Astrocyte (in vitro differentiated cells and primary cell): ENCODE data around the gene PRR15L. TPM values are rescaled to one million over a fixed set of nuclear protein-coding genes. Genes with fewer than 3 reads are reported as not detected.
A peak's percentile ranks its signal among the peaks of the same experiment; 100 is the strongest.

Source experiments
- DNase-seq: peaks from one replicate; pipeline ENCODE4 v3.0.0-alpha.2; 2010; ENCODE audit warnings: low read depth
- FAIRE-seq: peaks from 2 replicates; lab custom pipeline; 2011; peaks lifted over from hg19 to GRCh38; lab: Jason Lieb, UNC
- H2AFZ ChIP-seq: 2 replicates; pipeline ENCODE4 v1.6.0; 2012; ENCODE audit warnings: low read depth, low read length, inconsistent platforms
- H3K27ac ChIP-seq: 2 replicates; pipeline ENCODE4 v1.5.1; 2011; ENCODE audit warnings: low read depth, low read length, inconsistent platforms
- H3K27me3 ChIP-seq: 2 replicates; pipeline ENCODE4 v1.6.0; 2011; ENCODE audit warnings: low read length, inconsistent platforms; ENCODE audit not compliant: insufficient read depth
- H3K36me3 ChIP-seq: 2 replicates; pipeline ENCODE4 v1.5.1; 2011; ENCODE audit warnings: low read length, inconsistent platforms; ENCODE audit not compliant: insufficient read depth
- H3K4me1 ChIP-seq: 2 replicates; pipeline ENCODE4 v1.5.1; 2011; ENCODE audit warnings: low read length, inconsistent platforms; ENCODE audit not compliant: insufficient read depth
- H3K4me2 ChIP-seq: 2 replicates; pipeline ENCODE4 v1.6.0; 2012; ENCODE audit warnings: low read length, inconsistent platforms
- H3K4me3 ChIP-seq: 2 replicates; pipeline ENCODE4 v1.5.1; 2011; ENCODE audit warnings: low read depth, mild to moderate bottlenecking, low read length, inconsistent platforms; ENCODE audit not compliant: insufficient read depth
- H3K79me2 ChIP-seq: 2 replicates; pipeline ENCODE4 v1.6.0; 2012; ENCODE audit warnings: mild to moderate bottlenecking, low read length, inconsistent platforms; ENCODE audit not compliant: insufficient read depth
- H3K9ac ChIP-seq: 2 replicates; pipeline ENCODE4 v1.6.0; 2012; ENCODE audit warnings: mild to moderate bottlenecking, low read length, inconsistent platforms
- H3K9me3 ChIP-seq: 2 replicates; pipeline ENCODE4 v1.5.1; 2012; ENCODE audit warnings: low read depth, mild to moderate bottlenecking, low read length, inconsistent platforms; ENCODE audit not compliant: insufficient read depth
- H4K20me1 ChIP-seq: 2 replicates; pipeline ENCODE4 v1.6.0; 2012; ENCODE audit warnings: low read length, inconsistent platforms; ENCODE audit not compliant: insufficient read depth
- H3K27ac Mint-ChIP-seq: one replicate; pipeline ENCODE4 v1.8.0; 2021; ENCODE audit warnings: mild to moderate bottlenecking, mixed read lengths; ENCODE audit not compliant: unreplicated experiment
- H3K27me3 Mint-ChIP-seq: one replicate; pipeline ENCODE4 v1.8.0; 2021; ENCODE audit warnings: low read depth, mixed read lengths; ENCODE audit not compliant: unreplicated experiment
- H3K36me3 Mint-ChIP-seq: one replicate; pipeline ENCODE4 v1.8.0; 2021; ENCODE audit warnings: low read depth, mixed read lengths; ENCODE audit not compliant: unreplicated experiment
- H3K4me1 Mint-ChIP-seq: one replicate; pipeline ENCODE4 v1.8.0; 2021; ENCODE audit warnings: low read depth, mixed read lengths; ENCODE audit not compliant: unreplicated experiment
- H3K4me3 Mint-ChIP-seq: one replicate; pipeline ENCODE4 v1.8.0; 2021; ENCODE audit warnings: mild to moderate bottlenecking, moderate library complexity, mixed read lengths; ENCODE audit not compliant: unreplicated experiment
- H3K9me3 Mint-ChIP-seq: one replicate; pipeline ENCODE4 v1.8.0; 2021; ENCODE audit warnings: mild to moderate bottlenecking, mixed read lengths; ENCODE audit not compliant: unreplicated experiment
- EZH2 ChIP-seq: IDR thresholded peaks from 2 replicates; pipeline ENCODE4 v1.6.1; 2012; ENCODE audit warnings: mild to moderate bottlenecking, low read length, inconsistent platforms; ENCODE audit not compliant: insufficient read depth
- total RNA-seq: library from RNA; stranded (reverse); gene quantifications from 2 replicates; pipeline ENCODE4 v1.2.1, GENCODE V29; 2021
- TF ChIP-seq, protein P1 (sequence below): IDR thresholded peaks from 2 replicates; pipeline ENCODE4 v1.5.1; 2011; ENCODE audit warnings: low read depth, mild to moderate bottlenecking, inconsistent platforms, low read length, moderate library complexity; ENCODE audit not compliant: insufficient read depth

PRR15L gene
- total RNA-seq, 1 donor from 2014 or later, result not detected

DNA sequence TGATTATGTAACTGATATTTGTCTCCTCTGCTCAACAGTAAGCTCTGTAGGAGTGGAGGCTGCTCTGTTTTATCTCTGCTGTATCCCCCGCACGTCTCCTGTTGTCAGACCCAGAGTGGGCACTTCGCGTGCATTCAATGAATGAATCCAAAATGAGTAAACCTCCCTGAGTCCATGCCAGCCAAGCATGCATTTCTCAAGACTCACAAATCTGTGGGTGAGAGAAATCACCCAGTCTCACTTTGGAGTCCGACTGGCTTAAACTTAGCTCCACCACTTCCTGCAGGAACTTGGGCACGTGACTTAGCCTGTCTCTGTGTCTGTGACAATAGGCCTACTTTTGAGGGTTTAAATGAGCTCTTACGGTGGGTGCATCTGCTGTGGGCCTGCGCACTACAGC is 12.6 kb downstream of the PRR15L start:
- no peak overlapping the region for H2AFZ ChIP-seq
- peaks cover 27% of the 10 kb centered on the region for H3K4me1 ChIP-seq
- H3K79me2 ChIP-seq, result peaks cover 6% of the 10 kb centered on the region
- no peaks in the 10 kb centered on the region for H4K20me1 ChIP-seq
- H3K36me3 ChIP-seq, result no peaks in the 10 kb centered on the region
- Mint-ChIP-seq H3K27me3 (peaks cover 8% of the 10 kb centered on the region), H3K4me3 (no peak overlapping the region), H3K4me1 (peaks cover 15% of the 10 kb centered on the region), H3K9me3 (no peaks in the 10 kb centered on the region), H3K27ac (no peak overlapping the region), H3K36me3 (peaks cover 4% of the 10 kb centered on the region)
- TF ChIP-seq, protein P1, sequence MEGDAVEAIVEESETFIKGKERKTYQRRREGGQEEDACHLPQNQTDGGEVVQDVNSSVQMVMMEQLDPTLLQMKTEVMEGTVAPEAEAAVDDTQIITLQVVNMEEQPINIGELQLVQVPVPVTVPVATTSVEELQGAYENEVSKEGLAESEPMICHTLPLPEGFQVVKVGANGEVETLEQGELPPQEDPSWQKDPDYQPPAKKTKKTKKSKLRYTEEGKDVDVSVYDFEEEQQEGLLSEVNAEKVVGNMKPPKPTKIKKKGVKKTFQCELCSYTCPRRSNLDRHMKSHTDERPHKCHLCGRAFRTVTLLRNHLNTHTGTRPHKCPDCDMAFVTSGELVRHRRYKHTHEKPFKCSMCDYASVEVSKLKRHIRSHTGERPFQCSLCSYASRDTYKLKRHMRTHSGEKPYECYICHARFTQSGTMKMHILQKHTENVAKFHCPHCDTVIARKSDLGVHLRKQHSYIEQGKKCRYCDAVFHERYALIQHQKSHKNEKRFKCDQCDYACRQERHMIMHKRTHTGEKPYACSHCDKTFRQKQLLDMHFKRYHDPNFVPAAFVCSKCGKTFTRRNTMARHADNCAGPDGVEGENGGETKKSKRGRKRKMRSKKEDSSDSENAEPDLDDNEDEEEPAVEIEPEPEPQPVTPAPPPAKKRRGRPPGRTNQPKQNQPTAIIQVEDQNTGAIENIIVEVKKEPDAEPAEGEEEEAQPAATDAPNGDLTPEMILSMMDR, result no peak
- no peak for TF ChIP-seq EZH2
- no peak for FAIRE-seq
- peak; percentile 37 for DNase-seq
- H3K4me3 ChIP-seq, result no peak overlapping the region
- peak overlapping the region; percentile 13 for H3K9ac ChIP-seq
- H3K9me3 ChIP-seq, result no peaks in the 10 kb centered on the region
- H3K27me3 ChIP-seq, result no peaks in the 10 kb centered on the region
- H3K27ac ChIP-seq, result peak overlapping the region; percentile 39
- H3K4me2 ChIP-seq, result no peak overlapping the region

DNA sequence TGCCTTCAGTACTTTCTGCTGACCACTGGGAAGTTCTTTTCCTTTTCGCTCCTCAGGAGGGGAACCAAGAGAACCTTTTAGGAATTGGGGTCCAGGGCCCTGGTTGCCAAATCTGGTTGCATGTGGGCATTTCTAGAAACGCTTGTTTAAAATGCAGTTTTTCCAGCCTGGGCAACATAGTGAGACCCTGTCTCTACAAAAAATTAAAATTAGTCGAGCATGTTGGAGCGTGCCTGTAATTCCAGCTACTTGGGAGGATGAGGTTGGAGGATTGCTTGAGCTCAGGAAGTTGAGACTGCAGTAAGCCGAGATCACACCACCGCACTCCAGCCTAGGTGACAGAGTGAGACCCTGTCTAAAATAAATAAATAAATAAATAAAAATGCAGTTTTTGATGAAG is 15.1 kb downstream of the PRR15L start:
- DNase-seq, result no peak
- no peaks in the 10 kb centered on the region for H3K9me3 ChIP-seq
- H2AFZ ChIP-seq, result no peak overlapping the region
- peaks cover 18% of the 10 kb centered on the region for H3K4me1 ChIP-seq
- no peaks in the 10 kb centered on the region for H3K27me3 ChIP-seq
- no peak overlapping the region for H3K27ac Mint-ChIP-seq
- H3K9ac ChIP-seq, result peak overlapping the region; percentile 81
- FAIRE-seq, result no peak
- peak overlapping the region; percentile 83 for H3K4me3 Mint-ChIP-seq
- H3K79me2 ChIP-seq, result peaks cover 6% of the 10 kb centered on the region
- peak overlapping the region; percentile 94 for H3K4me2 ChIP-seq
- H3K4me3 ChIP-seq, result peak overlapping the region; percentile 76
- peaks cover 10% of the 10 kb centered on the region for H3K4me1 Mint-ChIP-seq
- no peak overlapping the region for H3K27ac ChIP-seq
- H3K36me3 Mint-ChIP-seq, result peaks cover 4% of the 10 kb centered on the region
- H4K20me1 ChIP-seq, result no peaks in the 10 kb centered on the region
- H3K36me3 ChIP-seq, result no peaks in the 10 kb centered on the region
- no peaks in the 10 kb centered on the region for H3K9me3 Mint-ChIP-seq
- no peak for TF ChIP-seq EZH2
- TF ChIP-seq, protein P1, result no peak
- peaks cover 10% of the 10 kb centered on the region for H3K27me3 Mint-ChIP-seq

DNA sequence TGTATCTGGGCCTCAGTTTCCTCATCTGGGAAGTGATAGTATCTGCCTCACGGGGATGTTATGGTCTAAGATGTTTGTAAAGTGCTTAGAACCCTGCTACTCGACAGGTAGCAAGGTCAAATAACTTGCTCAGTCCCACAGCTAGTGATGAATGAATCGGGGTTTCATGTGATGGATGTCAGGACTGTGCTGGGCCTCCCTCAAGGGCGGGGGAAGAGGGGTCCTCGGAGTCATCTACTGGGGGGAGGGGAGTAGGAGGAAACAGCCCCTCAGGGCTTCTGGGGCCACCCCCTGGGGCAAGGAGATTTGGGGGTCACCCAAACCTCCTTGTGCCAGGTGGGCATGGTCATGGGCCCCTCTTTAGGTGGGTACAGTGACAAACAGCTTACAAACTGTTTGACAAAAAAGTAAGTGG is 15.6 kb downstream of the PRR15L start:
- H3K9me3 ChIP-seq, result no peaks in the 10 kb centered on the region
- H3K27me3 Mint-ChIP-seq, result peaks cover 10% of the 10 kb centered on the region
- H3K4me3 ChIP-seq, result peak overlapping the region; percentile 76
- no peak for TF ChIP-seq EZH2
- TF ChIP-seq, protein P1, result no peak
- no peaks in the 10 kb centered on the region for H3K36me3 ChIP-seq
- H3K36me3 Mint-ChIP-seq, result peaks cover 4% of the 10 kb centered on the region
- no peak overlapping the region for H3K27ac ChIP-seq
- H3K4me1 ChIP-seq, result peaks cover 18% of the 10 kb centered on the region
- H3K4me3 Mint-ChIP-seq, result peak overlapping the region; percentile 83
- peak overlapping the region; percentile 81 for H3K9ac ChIP-seq
- FAIRE-seq (no peak), DNase-seq (no peak)
- peaks cover 6% of the 10 kb centered on the region for H3K79me2 ChIP-seq
- peak overlapping the region; percentile 94 for H3K4me2 ChIP-seq
- H3K4me1 Mint-ChIP-seq, result peaks cover 9% of the 10 kb centered on the region
- H2AFZ ChIP-seq, result peak overlapping the region; percentile 97
- H3K27ac Mint-ChIP-seq, result peak overlapping the region; percentile 26
- no peaks in the 10 kb centered on the region for H3K9me3 Mint-ChIP-seq
- no peaks in the 10 kb centered on the region for H3K27me3 ChIP-seq
- no peaks in the 10 kb centered on the region for H4K20me1 ChIP-seq
